GM23338 (cell line): Measurements from ENCODE around the gene FRK. TPM values are rescaled to one million over a fixed set of nuclear protein-coding genes. Genes with fewer than 3 reads are reported as not detected.

ENCODE experiments used
- ATAC-seq: fragments of 200-7000 bp; cut with Tn5 transposase; 3 replicates; pipeline ENCODE4 v1.9.1; 2020
- DNase-seq: peaks from one replicate; pipeline ENCODE4 v3.0.0-alpha.2; 2015; ENCODE audit warnings: low spot score
- H2AFZ ChIP-seq: fragments of 200-600 bp; sonication (generic); 2 replicates; pipeline ENCODE4 v1.8.0; 2016; ENCODE audit warnings: antibody characterized with exemption, mild to moderate bottlenecking, moderate library complexity
- H3F3A ChIP-seq: fragments of 200-600 bp; sonication (generic); replicated peaks from 2 replicates; pipeline ENCODE4 v1.8.0; 2017; ENCODE audit warnings: antibody characterized with exemption, mixed run types, low read depth
- H3K27ac ChIP-seq: fragments of 200-600 bp; sonication (generic); 2 replicates; pipeline ENCODE4 v1.6.1; 2016; ENCODE audit warnings: low read depth
- H3K27me3 ChIP-seq: fragments of 200-600 bp; sonication (generic); 2 replicates; pipeline ENCODE4 v1.8.0; 2016; ENCODE audit warnings: mild to moderate bottlenecking, mixed run types, moderate library complexity; ENCODE audit not compliant: insufficient read depth
- H3K36me3 ChIP-seq: fragments of 200-600 bp; sonication (generic); 2 replicates; pipeline ENCODE4 v1.8.0; 2016; ENCODE audit warnings: mild to moderate bottlenecking; ENCODE audit not compliant: insufficient read depth
- H3K4me1 ChIP-seq: fragments of 200-600 bp; sonication (generic); 2 replicates; pipeline ENCODE4 v1.8.0; 2016; ENCODE audit warnings: mild to moderate bottlenecking, moderate library complexity; ENCODE audit not compliant: insufficient read depth
- H3K4me2 ChIP-seq: fragments of 200-600 bp; sonication (generic); 2 replicates; pipeline ENCODE4 v1.7.1; 2017; ENCODE audit warnings: mixed run types
- H3K4me3 ChIP-seq: fragments of 200-600 bp; sonication (generic); 2 replicates; pipeline ENCODE4 v1.6.1; 2016; ENCODE audit warnings: mixed run types
- H3K79me2 ChIP-seq: fragments of 200-600 bp; sonication (generic); replicated peaks from 2 replicates; pipeline ENCODE4 v1.8.0; 2017; ENCODE audit warnings: mild to moderate bottlenecking; ENCODE audit not compliant: insufficient read depth
- H3K9me2 ChIP-seq: fragments of 200-600 bp; sonication (generic); 2 replicates; pipeline ENCODE4 v1.8.0; 2017; ENCODE audit not compliant: insufficient read depth
- H4K20me1 ChIP-seq: fragments of 200-600 bp; sonication (generic); replicated peaks from 2 replicates; pipeline ENCODE4 v1.8.0; 2017; ENCODE audit warnings: mild to moderate bottlenecking; ENCODE audit not compliant: insufficient read depth
- H3K27ac Mint-ChIP-seq: 2 replicates; pipeline ENCODE4 v1.8.0; 2020; ENCODE audit warnings: inconsistent platforms, mild to moderate bottlenecking, moderate library complexity, mixed read lengths
- H3K27me3 Mint-ChIP-seq: 3 replicates; pipeline ENCODE4 v1.8.0; 2022; ENCODE audit warnings: low read depth, mild to moderate bottlenecking, moderate library complexity, mixed read lengths, inconsistent platforms; ENCODE audit not compliant: insufficient read depth, poor library complexity
- H3K36me3 Mint-ChIP-seq: 3 replicates; pipeline ENCODE4 v1.8.0; 2021; ENCODE audit warnings: low read depth, mild to moderate bottlenecking, inconsistent platforms, moderate library complexity, mixed read lengths
- H3K4me1 Mint-ChIP-seq: 3 replicates; pipeline ENCODE4 v1.8.0; 2020; ENCODE audit warnings: mild to moderate bottlenecking, inconsistent platforms, mixed read lengths
- H3K4me3 Mint-ChIP-seq: 3 replicates; pipeline ENCODE4 v1.8.0; 2021; ENCODE audit warnings: moderate library complexity, mild to moderate bottlenecking, inconsistent platforms, mixed read lengths
- H3K9me3 Mint-ChIP-seq: 3 replicates; pipeline ENCODE4 v1.8.0; 2020; ENCODE audit warnings: moderate library complexity, mild to moderate bottlenecking, inconsistent platforms, mixed read lengths
- CREB1 ChIP-seq: fragments of 250-450 bp; sonication (Bioruptor Pico); IDR thresholded peaks from 2 replicates; pipeline ENCODE4 v1.5.0; 2020; ENCODE audit warnings: low read depth, mild to moderate bottlenecking, moderate library complexity
- CTCF ChIP-seq, 2 experiments: fragments of 200-600 bp in 1 of 2; sonication (generic) in 1 of 2; conservative IDR thresholded peaks; 2 replicates each; pipeline versions ENCODE4 v1.5.1 to v1.6.1; 2016 to 2017; ENCODE audit warnings: antibody characterized with exemption in 2 of 2, low read depth in 2 of 2, mild to moderate bottlenecking in 2 of 2, moderate library complexity in 1 of 2
- NANOG ChIP-seq: IDR thresholded peaks from 2 replicates; pipeline ENCODE4 v1.6.1; 2016; ENCODE audit warnings: antibody characterized with exemption, borderline replicate concordance
- ZNF331 ChIP-seq: fragments of 250-450 bp; sonication (Bioruptor Pico); IDR thresholded peaks from 2 replicates; pipeline ENCODE4 v1.5.0; 2020; ENCODE audit warnings: low read depth, mild to moderate bottlenecking, moderate library complexity
- ZNF462 ChIP-seq: fragments of 250-450 bp; sonication (Bioruptor Pico); IDR thresholded peaks from 2 replicates; pipeline ENCODE4 v1.5.0; 2020; ENCODE audit warnings: mild to moderate bottlenecking, moderate library complexity
- polyA plus RNA-seq: library from polyadenylated mRNA; unstranded; fragments of >200 nt; fragmentation: Nextera tagmentation; extraction: Ambion mirVana; gene quantifications from 2 replicates; pipeline ENCODE4 v1.2.1, GENCODE V29; 2016
- total RNA-seq: library from RNA; depleted of rRNA; stranded (reverse); fragments of >200 nt; shearing (Covaris generic); gene quantifications from 2 replicates; pipeline ENCODE4 v1.2.3, GENCODE V29; 2014

The FRK gene
- total and polyA plus RNA-seq, 2 experiments from 2014 or later, result 0.06 to 0.24 TPM

- ATAC-seq, result no peak
- no peaks in the 10 kb centered on the region for H3K36me3 Mint-ChIP-seq
Measured at GRCh38 chr6:116078522-116078921, 17.8 kb upstream of the FRK start.

More at GRCh38 chr6:116078522-116078921, 17.8 kb upstream of the FRK start:
- no peaks in the 10 kb centered on the region for H3K79me2 ChIP-seq
- no peaks in the 10 kb centered on the region for H3K9me2 ChIP-seq
- H3K4me3 ChIP-seq, result no peak overlapping the region
- Mint-ChIP-seq H3K27me3 (peaks cover 1% of the 10 kb centered on the region), H3K27ac (no peak overlapping the region), H3K9me3 (no peaks in the 10 kb centered on the region), H3K4me1 (peaks cover 5% of the 10 kb centered on the region; the same call in 2 of the 3 replicates), H3K4me3 (no peak overlapping the region)
- no peaks in the 10 kb centered on the region for H3K4me1 ChIP-seq
- TF ChIP-seq ZNF331 (CRISPR knock-in tag), result no peak
- no peak for TF ChIP-seq NANOG
- TF ChIP-seq CTCF (conservative IDR thresholded peaks at IDR 0.05; ENCODE audit: low read depth in 2 of 2), result peak in 1 of 2 experiments; percentile 32; a peak in 1 of 4 replicates
- TF ChIP-seq CREB1 (CRISPR knock-in tag), result no peak
- no peak for TF ChIP-seq ZNF462 (CRISPR knock-in tag)
- no peak overlapping the region for H2AFZ ChIP-seq
- no peaks in the 10 kb centered on the region for H3K27me3 ChIP-seq
- H3K4me2 ChIP-seq, result no peak overlapping the region
- no peaks in the 10 kb centered on the region for H4K20me1 ChIP-seq
- H3K36me3 ChIP-seq, result no peaks in the 10 kb centered on the region
- DNase-seq, result no peak
- H3F3A ChIP-seq, result no peaks in the 10 kb centered on the region
- no peak overlapping the region for H3K27ac ChIP-seq
